D721Med (cell line): ENCODE data around the gene BIRC5.

Source experiments
- DNase-seq: peaks from one replicate; pipeline ENCODE4 v3.0.0; 2011; ENCODE audit warnings: low spot score; ENCODE audit not compliant: insufficient read length
- FAIRE-seq: peaks from 2 replicates; lab custom pipeline; 2011; peaks lifted over from hg19 to GRCh38; lab: Jason Lieb, UNC
- CTCF ChIP-seq: IDR thresholded peaks from 2 replicates; pipeline ENCODE4 v1.5.1; 2012; ENCODE audit warnings: mild to moderate bottlenecking, control low read depth; ENCODE audit not compliant: insufficient read depth; ENCODE audit errors: missing control alignments

The BIRC5 gene

GRCh38 chr17:78184351-78184750 is 29.7 kb upstream of the BIRC5 start:
- DNase-seq (no peak), FAIRE-seq (no peak)
- TF ChIP-seq CTCF = no peak

- no peak for FAIRE-seq
- no peak for TF ChIP-seq CTCF
- DNase-seq = no peak
Observed at GRCh38 chr17:78184868-78185267, 29.2 kb upstream of the BIRC5 start.

- FAIRE-seq (no peak), DNase-seq (no peak)
- no peak for TF ChIP-seq CTCF
Observed at GRCh38 chr17:78185981-78186691, 27.9 kb upstream of the BIRC5 start.

GRCh38 chr17:78186692-78187595 is 27.1 kb upstream of the BIRC5 start, which contains the start of the genes AFMID and TK1:
Gene AFMID (plus strand): TSS chr17:78187362. CDS start chr17:78187371, 9 bp downstream.
Gene TK1 (minus strand): TSS chr17:78187052. CDS start chr17:78186994, 58 bp downstream.
- FAIRE-seq (no peak), DNase-seq (peak; percentile 98)
- peak; percentile 68 for TF ChIP-seq CTCF

- no peak for FAIRE-seq
- DNase-seq = no peak
- TF ChIP-seq CTCF = no peak
Observed at GRCh38 chr17:78196716-78197115, 17.3 kb upstream of the BIRC5 start.

GRCh38 chr17:78197147-78197832 is 16.8 kb upstream of the BIRC5 start:
- no peak for TF ChIP-seq CTCF
- FAIRE-seq (no peak), DNase-seq (no peak)
